Psoas muscle (tissue), 8 donors: ENCODE results near the gene CSTPP1. TPM values are rescaled to one million over a fixed set of nuclear protein-coding genes. Genes with fewer than 3 reads are reported as not detected.

Experiments
- ATAC-seq, 4 donors: fragments of 200-7000 bp; cut with Tn5 transposase; one replicate each; pipeline ENCODE4 v1.9.1; 2020; ENCODE audit warnings: moderate library complexity in 3 of 4, mild to moderate bottlenecking in 2 of 4
- DNase-seq, 2 donors: peaks; one replicate each; pipeline ENCODE4 v3.0.0-alpha.2; 2020
- H3K27ac ChIP-seq: fragments of 200-600 bp; one replicate; pipeline ENCODE4 v1.8.0; 2022
- H3K27me3 ChIP-seq, 3 donors: fragments of 200-600 bp in 1 of 3; one replicate each; pipeline versions ENCODE4 v1.6.1 to v1.8.0; 2013 to 2022; ENCODE audit warnings: low read length in 2 of 3, mild to moderate bottlenecking in 2 of 3, moderate library complexity in 1 of 3; ENCODE audit not compliant: insufficient read depth in 3 of 3
- H3K36me3 ChIP-seq, 2 donors: fragments of 200-600 bp in 1 of 2; one replicate each; pipeline versions ENCODE4 v1.6.1 to v1.8.0; 2013 to 2022; ENCODE audit warnings: low read depth in 1 of 2, mild to moderate bottlenecking in 1 of 2, moderate library complexity in 1 of 2; ENCODE audit not compliant: insufficient read depth in 1 of 2
- H3K4me1 ChIP-seq: fragments of 200-600 bp; one replicate; pipeline ENCODE4 v1.8.0; 2022
- H3K4me3 ChIP-seq: fragments of 200-600 bp; one replicate; pipeline ENCODE4 v1.8.0; 2022; ENCODE audit warnings: mild to moderate bottlenecking
- H3K9me3 ChIP-seq: fragments of 200-600 bp; one replicate; pipeline ENCODE4 v1.8.0; 2022
- WGBS, 3 donors: extraction: QIAGEN DNeasy Blood & Tissue Kit; methylation state at CpG; one replicate each; pipeline versions ENCODE4 v1.1.6 to v1.1.7; 2013; 5-methylcytosine and 5-hydroxymethylcytosine counted together
- intact Hi-C, 2 donors: fragments of 100-400 bp; cut with DNase I; formaldehyde crosslinking; loops; one replicate each; pipeline versions ENCODE4 v1.11.0 to v1.14.2; 2022
- polyA plus RNA-seq, 3 donors: library from polyadenylated mRNA; stranded (reverse); fragments of 200-250 nt; gene quantifications; one replicate each; pipeline ENCODE4 v1.2.3, GENCODE V29; 2013
- total RNA-seq, 4 donors: library from RNA; stranded (reverse); fragmentation: NEBNext Ultra II Directional in 2 of 4; extraction: Animal tissue kit (Norgen Biotek cat#: 25700) in 2 of 4; gene quantifications; one replicate each; pipeline versions ENCODE4 v1.2.1 to v1.2.4, GENCODE V29; 2021 to 2023
- TF ChIP-seq, protein P1 (sequence below): fragments of 200-600 bp; IDR thresholded peaks from one replicate; pipeline ENCODE4 v1.8.0; 2022; ENCODE audit warnings: antibody characterized with exemption
- donor health status: healthy with polysubstance abuse.
- donor health status: DM: no; HTN: no; CAD: no; lungs with moderate emphysema.
- donor health status: Bipolar disorder and iron deficiency.
- donor health status: healthy.
- donor health status: DM: yes; HTN: yes; CAD: no.
- donor health status: DM: no; HTN: no; CAD: no.
- donor health status: DM: no; HTN: no; CAD: no.
- donor health status: DM: yes; HTN: yes; CAD: no.

The CSTPP1 gene
- total and polyA plus RNA-seq, 7 donors: 5.1 to 10.0 (median 6.9) TPM

DNA sequence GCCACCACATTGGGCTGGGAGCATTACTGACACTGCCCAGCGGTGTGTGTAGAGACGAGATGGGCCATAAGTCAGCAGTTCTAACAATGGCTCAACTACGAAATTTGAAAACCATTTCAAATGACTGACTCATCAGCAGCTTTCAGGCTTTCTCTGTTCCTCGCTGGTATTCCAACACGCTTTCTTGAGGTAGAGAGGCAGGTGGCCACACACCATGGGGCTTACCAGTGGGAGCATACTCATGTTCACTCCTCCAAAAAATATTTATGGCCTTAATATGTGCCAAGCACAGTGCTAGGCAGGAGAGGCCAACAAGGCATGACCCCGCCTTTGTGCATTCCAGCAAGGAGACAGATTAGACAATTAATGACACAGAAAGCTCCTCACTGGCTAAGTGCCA, 219.8 kb downstream of the CSTPP1 start:
- no peaks in the 10 kb centered on the region for H3K27me3 ChIP-seq
- H3K27ac ChIP-seq: no peak overlapping the region
- no peak overlapping the region for H3K4me3 ChIP-seq
- WGBS, 3 donors: 68 to 91% (median 75%) methylated on average over 6 of the region's 6 CpGs
- H3K9me3 ChIP-seq: no peaks in the 10 kb centered on the region
- DNase-seq (no peak), ATAC-seq (peak in 3 of 4 donors; percentile 8 to 26 (median 9))
- peaks cover 11% of the 10 kb centered on the region for H3K4me1 ChIP-seq
- intact Hi-C loops: no loop called here
- TF ChIP-seq, protein P1, sequence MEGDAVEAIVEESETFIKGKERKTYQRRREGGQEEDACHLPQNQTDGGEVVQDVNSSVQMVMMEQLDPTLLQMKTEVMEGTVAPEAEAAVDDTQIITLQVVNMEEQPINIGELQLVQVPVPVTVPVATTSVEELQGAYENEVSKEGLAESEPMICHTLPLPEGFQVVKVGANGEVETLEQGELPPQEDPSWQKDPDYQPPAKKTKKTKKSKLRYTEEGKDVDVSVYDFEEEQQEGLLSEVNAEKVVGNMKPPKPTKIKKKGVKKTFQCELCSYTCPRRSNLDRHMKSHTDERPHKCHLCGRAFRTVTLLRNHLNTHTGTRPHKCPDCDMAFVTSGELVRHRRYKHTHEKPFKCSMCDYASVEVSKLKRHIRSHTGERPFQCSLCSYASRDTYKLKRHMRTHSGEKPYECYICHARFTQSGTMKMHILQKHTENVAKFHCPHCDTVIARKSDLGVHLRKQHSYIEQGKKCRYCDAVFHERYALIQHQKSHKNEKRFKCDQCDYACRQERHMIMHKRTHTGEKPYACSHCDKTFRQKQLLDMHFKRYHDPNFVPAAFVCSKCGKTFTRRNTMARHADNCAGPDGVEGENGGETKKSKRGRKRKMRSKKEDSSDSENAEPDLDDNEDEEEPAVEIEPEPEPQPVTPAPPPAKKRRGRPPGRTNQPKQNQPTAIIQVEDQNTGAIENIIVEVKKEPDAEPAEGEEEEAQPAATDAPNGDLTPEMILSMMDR: no peak
- H3K36me3 ChIP-seq: no peaks in the 10 kb centered on the region

DNA sequence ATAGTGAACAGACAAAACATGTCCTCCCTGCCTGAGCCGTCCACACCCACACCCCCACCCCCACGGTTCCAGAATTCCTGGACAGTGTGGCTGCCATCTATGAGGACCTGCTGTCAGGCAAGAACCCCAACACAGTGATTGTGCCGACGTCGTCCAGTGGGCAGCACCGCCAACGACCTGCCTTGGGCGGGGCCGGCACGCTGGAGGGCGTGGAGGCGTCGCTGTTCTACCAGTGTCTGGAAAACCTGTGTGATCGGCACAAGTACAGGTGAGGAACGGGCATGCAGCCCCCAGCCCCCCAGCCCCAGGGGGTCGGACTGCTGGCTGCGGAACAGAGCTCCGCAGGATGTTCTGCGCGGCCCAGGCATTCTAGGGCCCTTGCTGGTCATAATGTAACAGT, 220.4 kb downstream of the CSTPP1 start:
- ATAC-seq (no peak), DNase-seq (no peak)
- 86 to 92% (median 91%) methylated on average over 20 of the region's 20 CpGs for WGBS, 3 donors
- no peaks in the 10 kb centered on the region for H3K36me3 ChIP-seq
- H3K4me1 ChIP-seq: peaks cover 17% of the 10 kb centered on the region
- no peak overlapping the region for H3K4me3 ChIP-seq
- H3K27me3 ChIP-seq: no peaks in the 10 kb centered on the region
- H3K9me3 ChIP-seq: no peaks in the 10 kb centered on the region
- no peak overlapping the region for H3K27ac ChIP-seq
- TF ChIP-seq, protein P1: no peak
- intact Hi-C loops: no loop called here

DNA sequence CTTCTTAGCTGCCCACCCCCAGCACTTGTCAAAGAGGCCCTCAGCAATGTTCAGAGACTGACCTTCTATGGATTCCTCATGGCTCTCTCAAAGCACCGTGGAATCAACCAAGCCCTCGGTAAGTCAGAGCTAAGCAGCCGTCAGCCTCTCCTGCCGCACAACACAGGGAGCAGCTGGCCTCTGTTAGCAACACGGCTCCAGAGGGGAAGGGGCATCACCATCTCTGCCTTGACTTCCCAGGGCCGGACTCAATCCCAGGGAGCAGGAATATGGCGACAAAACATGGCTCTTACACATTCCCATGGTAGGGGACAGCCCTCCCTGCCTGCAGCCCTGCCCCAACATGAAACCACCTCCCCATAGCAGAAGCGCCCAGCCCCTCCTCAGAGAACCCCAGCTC, 221.2 kb downstream of the CSTPP1 start:
- intact Hi-C loops: no loop called here
- H3K4me3 ChIP-seq: no peak overlapping the region
- ATAC-seq: no peak
- 68 to 76% (median 74%) methylated on average over 8 of the region's 8 CpGs for WGBS, 3 donors
- no peak overlapping the region for H3K27ac ChIP-seq
- no peak for DNase-seq
- TF ChIP-seq, protein P1: no peak
- H3K36me3 ChIP-seq: peaks cover 0 to 3% of the 10 kb centered on the region in 2 donors
- H3K27me3 ChIP-seq: no peaks in the 10 kb centered on the region
- peaks cover 17% of the 10 kb centered on the region for H3K4me1 ChIP-seq
- H3K9me3 ChIP-seq: no peaks in the 10 kb centered on the region

DNA sequence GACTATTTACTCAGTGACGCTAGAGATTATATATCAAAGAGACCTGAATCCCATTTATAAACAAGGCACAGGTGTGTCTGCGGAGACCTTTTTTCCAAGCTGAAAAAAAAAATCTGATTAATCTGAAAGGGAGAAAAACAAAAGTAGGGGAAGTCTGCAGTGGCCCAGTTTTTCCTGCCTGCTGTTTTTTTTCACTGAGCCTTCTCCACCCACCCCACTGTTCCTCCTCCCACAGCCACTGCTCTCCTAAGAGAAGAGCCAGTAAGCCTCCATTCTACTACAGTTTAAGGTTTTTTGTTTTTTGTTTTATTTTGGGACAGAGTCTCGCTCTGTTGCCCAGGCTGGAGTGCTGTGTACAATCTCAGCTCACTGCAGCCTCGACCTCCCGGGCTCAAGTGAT, 221.7 kb downstream of the CSTPP1 start:
- intact Hi-C loops: no loop called here
- Histone ChIP-seq H3K27me3 (no peaks in the 10 kb centered on the region), H3K4me3 (no peak overlapping the region), H3K36me3 (peaks cover 0 to 8% of the 10 kb centered on the region in 2 donors), H3K27ac (no peak overlapping the region), H3K4me1 (peaks cover 17% of the 10 kb centered on the region), H3K9me3 (no peaks in the 10 kb centered on the region)
- TF ChIP-seq, protein P1: no peak
- no peak for ATAC-seq
- DNase-seq: no peak
- 79 to 85% (median 84%) methylated on average over 5 of the region's 5 CpGs for WGBS, 3 donors

DNA sequence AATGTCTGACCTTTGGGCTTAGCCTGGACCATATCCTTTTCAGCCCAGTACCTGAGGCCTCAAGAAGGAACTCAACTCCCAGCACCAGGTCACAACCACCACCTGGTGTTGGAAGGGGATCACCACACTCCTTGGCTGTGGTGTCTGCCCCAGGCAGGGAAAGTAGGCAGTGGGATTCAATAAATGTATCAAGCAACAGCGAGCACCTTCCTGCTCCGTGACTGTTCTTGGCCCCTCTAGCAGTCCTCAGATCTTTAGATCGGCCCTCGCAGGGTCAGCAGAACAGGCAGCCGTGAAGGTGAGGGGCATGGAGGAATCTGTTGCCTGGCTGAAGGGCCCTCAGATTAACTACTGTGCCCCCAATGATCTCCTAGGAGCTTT, 224.2 kb downstream of the CSTPP1 start:
- Histone ChIP-seq H3K27me3 (no peaks in the 10 kb centered on the region), H3K36me3 (peaks cover 4 to 33% of the 10 kb centered on the region in 2 donors), H3K4me1 (peaks cover 10% of the 10 kb centered on the region), H3K4me3 (no peak overlapping the region), H3K9me3 (no peaks in the 10 kb centered on the region), H3K27ac (no peak overlapping the region)
- TF ChIP-seq, protein P1: no peak
- ATAC-seq (peak in 3 of 4 donors; percentile 0 to 6 (median 3)), DNase-seq (no peak)
- WGBS, 3 donors: 70 to 83% (median 71%) methylated on average over 5 of the region's 5 CpGs
- intact Hi-C loops: no loop called here
